Calu3 (cell line): ENCODE results near the gene P2RY1. TPM values are rescaled to one million over a fixed set of nuclear protein-coding genes. Genes with fewer than 3 reads are reported as not detected.
"Not testable (repeated sequence)": the region's sequence is repeated elsewhere in the genome, so short reads cannot be mapped to it uniquely, and the experiment has no call there.

Source experiments
- BruUV-seq: library from RNA; stranded (reverse); fragments of 400-500 nt; replicated peaks from 2 replicates; lab custom pipeline; 2021; lab: Mats Ljungman, UMichigan
- CTCF ChIA-PET: fragments of 300-600 bp; sonication (Branson Sonifier 250); formaldehyde crosslinking; loops from one replicate; lab custom pipeline; 2022; ENCODE audit warnings: antibody characterized with exemption; lab: Charles Lee
- DNase-seq: peaks from one replicate; pipeline ENCODE4 v3.0.0; 2022
- H3K27ac Mint-ChIP-seq: one replicate; pipeline ENCODE4 v1.8.0; 2022; ENCODE audit warnings: mixed read lengths; ENCODE audit not compliant: unreplicated experiment
- H3K27me3 Mint-ChIP-seq: one replicate; pipeline ENCODE4 v1.8.0; 2022; ENCODE audit warnings: mixed read lengths; ENCODE audit not compliant: unreplicated experiment
- H3K36me3 Mint-ChIP-seq: one replicate; pipeline ENCODE4 v1.8.0; 2022; ENCODE audit warnings: mild to moderate bottlenecking, moderate library complexity, mixed read lengths; ENCODE audit not compliant: insufficient read depth, unreplicated experiment
- H3K4me1 Mint-ChIP-seq: one replicate; pipeline ENCODE4 v1.8.0; 2022; ENCODE audit warnings: mild to moderate bottlenecking, low read depth, mixed read lengths; ENCODE audit not compliant: unreplicated experiment
- H3K4me3 Mint-ChIP-seq: one replicate; pipeline ENCODE4 v1.8.0; 2022; ENCODE audit warnings: mild to moderate bottlenecking, low read depth, moderate library complexity, mixed read lengths; ENCODE audit not compliant: unreplicated experiment
- H3K9me3 Mint-ChIP-seq: one replicate; pipeline ENCODE4 v1.8.0; 2022; ENCODE audit warnings: low read depth, mixed read lengths; ENCODE audit not compliant: unreplicated experiment
- CTCF ChIP-seq: fragments of 200-600 bp; IDR thresholded peaks from one replicate; pipeline ENCODE4 v1.8.0; 2022; ENCODE audit warnings: antibody characterized with exemption; ENCODE audit not compliant: unreplicated experiment
- intact Hi-C: fragments of 100-400 bp; cut with micrococcal nuclease; formaldehyde crosslinking; loops from one replicate; pipeline ENCODE4 v1.10.0; 2022; ENCODE audit not compliant: unreplicated experiment
- total RNA-seq: library from RNA; stranded (reverse); gene quantifications from 2 replicates; pipeline ENCODE4 v1.2.3, GENCODE V29; 2022

Gene P2RY1
- total RNA-seq, 1 experiment from 2014 or later: 21.0 TPM

- Mint-ChIP-seq H3K9me3 (peaks cover 7% of the 10 kb centered on the region), H3K4me1 (peaks cover 4% of the 10 kb centered on the region), H3K27ac (no peak overlapping the region), H3K4me3 (no peak overlapping the region), H3K36me3 (no peaks in the 10 kb centered on the region), H3K27me3 (no peaks in the 10 kb centered on the region)
- intact Hi-C loops: no loop called here
- no peak for TF ChIP-seq CTCF
- no TSS peak for BruUV-seq
- DNase-seq: no peak
- CTCF ChIA-PET: interaction anchor here (0.6 to 1.9 kb wide), 4 partner anchors 9 to 32 kb away, joined by 3 to 5 read pairs (median 3); partner anchors contain the start of gene P2RY1
Observed at GRCh38 chr3:152843955-152844354, 9.0 kb downstream of the P2RY1 start.

DNA sequence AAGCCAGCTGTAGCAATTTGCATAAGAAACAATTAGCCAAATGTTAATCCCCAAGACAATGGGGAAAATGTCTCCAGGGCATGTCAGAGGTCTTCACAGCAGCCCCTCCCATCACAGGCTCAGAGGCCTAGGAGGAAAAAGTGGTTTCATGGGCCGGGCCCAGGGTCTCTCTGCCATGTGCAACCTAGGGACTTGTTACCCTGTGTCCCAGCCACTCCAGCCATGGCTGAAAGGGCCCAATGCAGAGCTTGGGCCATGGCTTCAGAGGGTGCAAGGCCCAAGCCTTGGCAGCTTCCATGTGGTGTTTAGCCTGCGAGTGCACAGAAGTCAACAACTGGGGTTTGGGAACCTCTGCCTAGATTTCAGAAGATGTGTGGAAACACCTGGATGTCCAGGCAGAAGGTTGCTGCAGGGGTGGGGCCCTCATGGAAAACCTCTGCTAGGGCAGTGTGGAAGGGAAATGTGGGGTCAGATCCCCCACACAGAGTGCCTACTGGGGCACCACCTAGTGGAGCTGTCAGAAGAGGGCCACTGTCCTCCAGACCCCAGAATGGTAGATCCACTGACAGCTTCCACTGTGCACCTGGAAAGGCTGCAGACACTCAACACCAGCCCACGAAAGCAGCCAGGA lies 11.8 kb downstream of the P2RY1 start:
- H3K4me3 Mint-ChIP-seq, H3K36me3 Mint-ChIP-seq, CTCF ChIA-PET, intact Hi-C loops, H3K9me3 Mint-ChIP-seq, DNase-seq, H3K27ac Mint-ChIP-seq, BruUV-seq, H3K27me3 Mint-ChIP-seq, H3K4me1 Mint-ChIP-seq: not testable (repeated sequence)

GRCh38 chr3:152847599-152847998 lies 12.7 kb downstream of the P2RY1 start:
- DNase-seq, H3K27ac Mint-ChIP-seq, BruUV-seq, H3K27me3 Mint-ChIP-seq, H3K4me3 Mint-ChIP-seq, intact Hi-C loops, H3K4me1 Mint-ChIP-seq, H3K36me3 Mint-ChIP-seq, CTCF ChIA-PET: not testable (repeated sequence)
- peaks cover 14% of the 10 kb centered on the region for H3K9me3 Mint-ChIP-seq

DNA sequence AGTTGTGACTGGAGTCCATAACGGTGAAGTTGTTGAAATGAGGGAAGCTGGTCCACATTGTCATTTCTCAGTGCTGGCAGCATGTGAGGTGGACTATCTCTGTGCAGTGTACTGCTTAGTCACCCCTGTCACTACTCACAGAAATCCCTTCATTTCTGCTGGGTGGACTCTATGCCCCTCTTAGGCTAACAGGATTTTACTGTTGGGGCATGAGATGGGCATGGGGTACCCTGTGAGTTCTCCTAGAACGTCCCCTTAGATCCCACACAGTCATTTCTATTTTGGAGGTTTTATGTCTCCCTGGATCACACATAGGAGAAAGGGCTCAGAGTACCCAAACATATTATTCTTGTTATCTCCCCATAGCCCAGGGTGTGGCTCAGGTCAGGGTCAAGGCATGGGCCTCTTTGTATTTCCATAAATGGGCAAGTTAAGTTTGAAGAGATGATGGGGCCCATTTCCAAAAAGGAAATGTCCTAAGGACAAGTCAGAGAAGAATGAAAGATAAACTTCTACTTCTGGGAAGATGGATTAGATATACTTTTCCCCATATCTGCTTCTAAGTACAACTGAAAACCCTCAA lies 15.2 kb downstream of the P2RY1 start:
- no peak for TF ChIP-seq CTCF
- BruUV-seq: no TSS peak

GRCh38 chr3:152853196-152853595 lies 18.3 kb downstream of the P2RY1 start:
- TF ChIP-seq CTCF: no peak
- no peak for DNase-seq
- Mint-ChIP-seq H3K27me3 (no peaks in the 10 kb centered on the region), H3K36me3 (no peaks in the 10 kb centered on the region), H3K9me3 (peaks cover 11% of the 10 kb centered on the region), H3K27ac (no peak overlapping the region), H3K4me1 (peaks cover 5% of the 10 kb centered on the region), H3K4me3 (no peak overlapping the region)
- CTCF ChIA-PET: no interaction called here
- BruUV-seq: no TSS peak
- intact Hi-C loops: no loop called here

More for the DNA sequence above, 15.2 kb downstream of the P2RY1 start:
- CTCF ChIA-PET: no interaction called here
- intact Hi-C loops: no loop called here
- DNase-seq: no peak
- H3K4me3 Mint-ChIP-seq: no peak overlapping the region
- H3K9me3 Mint-ChIP-seq: peaks cover 14% of the 10 kb centered on the region
- H3K4me1 Mint-ChIP-seq: no peaks in the 10 kb centered on the region
- no peak overlapping the region for H3K27ac Mint-ChIP-seq
- no peaks in the 10 kb centered on the region for H3K36me3 Mint-ChIP-seq
- no peaks in the 10 kb centered on the region for H3K27me3 Mint-ChIP-seq
